Esophagus muscularis mucosa (tissue), 4 donors: ENCODE data around the gene ABTB2. TPM values are rescaled to one million over a fixed set of nuclear protein-coding genes. Genes with fewer than 3 reads are reported as not detected.

Source experiments
- DNase-seq: peaks from one replicate; pipeline ENCODE4 v3.0.0-alpha.2; 2017; ENCODE audit errors: extremely low spot score
- H3K27ac ChIP-seq, 4 donors: fragments of 200-600 bp; sonication (generic); replicated peaks in 1 of 4; 1 replicate in 3 of 4; 2 replicates in 1 of 4; pipeline ENCODE4 v1.5.1; 2016 to 2019; ENCODE audit warnings: mild to moderate bottlenecking in 1 of 4
- H3K27me3 ChIP-seq, 4 donors: fragments of 200-600 bp; sonication (generic); one replicate each; pipeline versions ENCODE4 v1.5.1 to v1.6.0; 2016 to 2019
- H3K36me3 ChIP-seq, 4 donors: fragments of 200-600 bp; sonication (generic); one replicate each; pipeline ENCODE4 v1.5.1; 2016 to 2019
- H3K4me1 ChIP-seq, 4 donors: fragments of 200-600 bp; sonication (generic); one replicate each; pipeline ENCODE4 v1.5.1; 2016 to 2019
- H3K4me3 ChIP-seq, 4 donors: fragments of 200-600 bp; sonication (generic); 1 replicate in 2 of 4; 2 replicates in 2 of 4; pipeline ENCODE4 v1.5.1; 2016 to 2019; ENCODE audit warnings: mild to moderate bottlenecking in 4 of 4, moderate library complexity in 1 of 4
- H3K9me3 ChIP-seq, 4 donors: fragments of 200-600 bp; sonication (generic); 1 replicate in 3 of 4; 2 replicates in 1 of 4; pipeline ENCODE4 v1.5.1; 2016 to 2019
- EP300 ChIP-seq: sonication (generic); formaldehyde crosslinking; IDR thresholded peaks from one replicate; pipeline ENCODE4 v1.6.1; 2017; ENCODE audit warnings: antibody characterized with exemption
- POLR2A ChIP-seq: fragments of 450-650 bp; IDR thresholded peaks from one replicate; pipeline ENCODE4 v1.6.1; 2017; ENCODE audit warnings: antibody characterized with exemption, moderate library complexity, mild to moderate bottlenecking, low read depth
- POLR2AphosphoS5 ChIP-seq, 2 donors: sonication (generic); formaldehyde crosslinking; IDR thresholded peaks; one replicate each; pipeline ENCODE4 v1.6.1; 2017; ENCODE audit warnings: antibody characterized with exemption in 2 of 2
- WGBS: methylation state at CpG from one replicate; pipeline ENCODE4 v1.1.5; 2018; 5-methylcytosine and 5-hydroxymethylcytosine counted together
- intact Hi-C: fragments of 100-400 bp; cut with DNase I; formaldehyde crosslinking; loops from one replicate; pipeline ENCODE4 v1.15.1; 2023
- total RNA-seq, 4 donors: library from RNA; depleted of rRNA; stranded (reverse); fragments of >200 nt; gene quantifications; one replicate each; pipeline versions ENCODE4 v1.1.0 to v1.2.1, GENCODE V29; 2016
- TF ChIP-seq, protein P1 (sequence below), 3 experiments: fragments of 200-600 bp in 2 of 3; fragments of 450-650 bp in 1 of 3; sonication (generic) in 2 of 3; IDR thresholded peaks; one replicate each; pipeline ENCODE4 v1.5.1; 2017 to 2019; ENCODE audit warnings: antibody characterized with exemption in 3 of 3, mild to moderate bottlenecking in 2 of 3, moderate library complexity in 1 of 3

ABTB2 gene
- total RNA-seq, 4 donors from 2014 or later, result 5.0 to 8.0 (median 7.2) TPM

DNA sequence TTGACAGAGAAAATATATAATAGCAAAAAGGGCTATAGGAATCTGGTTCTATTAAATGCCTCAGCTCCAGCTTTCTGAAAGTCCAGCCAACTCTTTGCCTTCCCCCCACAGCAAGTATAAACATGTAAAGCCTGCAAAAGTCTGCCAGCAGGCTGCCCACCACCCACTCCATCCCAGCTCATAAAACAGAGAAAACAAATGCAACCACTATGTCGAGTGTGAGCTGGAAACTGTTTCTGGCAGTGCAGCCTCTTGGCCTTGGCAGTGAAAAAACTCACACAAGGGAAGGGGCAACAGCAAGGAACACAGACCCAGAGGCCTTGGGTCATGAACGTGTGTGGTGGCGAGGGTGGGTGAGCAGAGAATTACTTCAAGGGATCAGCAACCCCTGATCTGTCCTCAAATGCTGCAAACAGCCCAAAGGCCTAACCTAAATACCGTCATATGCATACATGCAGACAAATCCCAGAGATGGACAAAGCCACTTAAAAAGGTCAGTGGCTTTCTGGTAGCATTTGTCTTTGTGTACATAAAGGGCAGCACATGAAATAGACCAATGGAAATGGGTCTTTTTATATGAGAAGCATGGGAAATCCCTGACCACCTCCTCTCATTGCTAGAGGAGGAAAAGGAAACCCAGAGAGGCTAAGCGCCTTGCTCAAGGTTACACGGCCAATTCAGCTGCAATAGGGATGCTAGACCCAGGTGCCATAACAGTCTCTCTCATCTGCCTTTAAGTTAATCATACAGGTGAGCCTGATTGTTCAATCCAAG, 177.6 kb downstream of the ABTB2 start:
- DNase-seq, result no peak
- Histone ChIP-seq H3K27me3 (no peaks in the 10 kb centered on the region), H3K4me3 (no peak overlapping the region), H3K27ac (no peak overlapping the region), H3K9me3 (no peaks in the 10 kb centered on the region), H3K4me1 (peaks cover 0 to 2% (median 0%) of the 10 kb centered on the region in 4 donors), H3K36me3 (no peaks in the 10 kb centered on the region)
- 76% methylated on average over 6 of the region's 6 CpGs for WGBS
- no peak for TF ChIP-seq POLR2AphosphoS5 (IDR thresholded peaks at IDR 0.05)
- TF ChIP-seq, protein P1, sequence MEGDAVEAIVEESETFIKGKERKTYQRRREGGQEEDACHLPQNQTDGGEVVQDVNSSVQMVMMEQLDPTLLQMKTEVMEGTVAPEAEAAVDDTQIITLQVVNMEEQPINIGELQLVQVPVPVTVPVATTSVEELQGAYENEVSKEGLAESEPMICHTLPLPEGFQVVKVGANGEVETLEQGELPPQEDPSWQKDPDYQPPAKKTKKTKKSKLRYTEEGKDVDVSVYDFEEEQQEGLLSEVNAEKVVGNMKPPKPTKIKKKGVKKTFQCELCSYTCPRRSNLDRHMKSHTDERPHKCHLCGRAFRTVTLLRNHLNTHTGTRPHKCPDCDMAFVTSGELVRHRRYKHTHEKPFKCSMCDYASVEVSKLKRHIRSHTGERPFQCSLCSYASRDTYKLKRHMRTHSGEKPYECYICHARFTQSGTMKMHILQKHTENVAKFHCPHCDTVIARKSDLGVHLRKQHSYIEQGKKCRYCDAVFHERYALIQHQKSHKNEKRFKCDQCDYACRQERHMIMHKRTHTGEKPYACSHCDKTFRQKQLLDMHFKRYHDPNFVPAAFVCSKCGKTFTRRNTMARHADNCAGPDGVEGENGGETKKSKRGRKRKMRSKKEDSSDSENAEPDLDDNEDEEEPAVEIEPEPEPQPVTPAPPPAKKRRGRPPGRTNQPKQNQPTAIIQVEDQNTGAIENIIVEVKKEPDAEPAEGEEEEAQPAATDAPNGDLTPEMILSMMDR (IDR thresholded peaks at IDR 0.05), result no peak
- TF ChIP-seq EP300, result no peak
- TF ChIP-seq POLR2A, result no peak
- intact Hi-C loops, result no loop called here

DNA sequence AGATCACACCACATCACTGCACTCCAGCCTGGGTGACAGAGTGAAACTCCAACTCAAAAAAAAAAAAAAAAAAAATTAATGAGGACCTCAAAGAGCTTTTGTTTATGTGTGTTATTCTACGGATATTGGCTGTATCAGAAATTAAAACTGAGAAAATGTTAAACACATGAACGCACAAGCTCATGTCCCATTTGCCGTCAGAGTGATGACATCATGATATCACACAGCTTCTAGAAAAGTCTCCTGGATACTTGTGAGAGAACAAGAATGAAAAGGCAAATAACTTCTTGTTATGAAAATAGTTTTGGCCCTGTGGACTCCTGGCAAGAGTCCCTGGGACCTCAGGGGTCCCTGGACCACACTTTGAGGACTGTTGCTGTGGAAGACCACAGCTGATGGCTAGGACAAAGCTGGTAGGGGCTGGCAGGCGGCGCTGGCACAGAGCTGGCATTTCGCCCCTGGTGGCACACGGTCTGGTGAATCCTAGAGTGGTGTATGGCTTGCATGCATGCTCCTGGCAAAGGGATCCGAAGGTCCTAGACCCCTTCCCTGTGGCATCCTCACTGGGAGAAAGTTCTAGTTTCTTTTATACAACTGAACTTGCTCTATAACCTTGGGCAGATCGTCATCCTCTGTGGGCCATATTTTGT, 178.7 kb downstream of the ABTB2 start:
- no peak for DNase-seq
- no peak for TF ChIP-seq POLR2AphosphoS5 (IDR thresholded peaks at IDR 0.05)
- no peak for TF ChIP-seq POLR2A
- TF ChIP-seq EP300, result no peak
- TF ChIP-seq, protein P1 (IDR thresholded peaks at IDR 0.05), result no peak
- Histone ChIP-seq H3K4me1 (peaks cover 7 to 13% (median 10%) of the 10 kb centered on the region in 4 donors), H3K27me3 (no peaks in the 10 kb centered on the region), H3K9me3 (no peaks in the 10 kb centered on the region), H3K27ac (no peak overlapping the region), H3K36me3 (no peaks in the 10 kb centered on the region), H3K4me3 (no peak overlapping the region)
- 91% methylated on average over 9 of the region's 9 CpGs for WGBS
- intact Hi-C loops, result loop anchor here (10.0 kb wide), 3 partner anchors 96 to 316 kb away; no protein-coding TSS in a partner anchor

DNA sequence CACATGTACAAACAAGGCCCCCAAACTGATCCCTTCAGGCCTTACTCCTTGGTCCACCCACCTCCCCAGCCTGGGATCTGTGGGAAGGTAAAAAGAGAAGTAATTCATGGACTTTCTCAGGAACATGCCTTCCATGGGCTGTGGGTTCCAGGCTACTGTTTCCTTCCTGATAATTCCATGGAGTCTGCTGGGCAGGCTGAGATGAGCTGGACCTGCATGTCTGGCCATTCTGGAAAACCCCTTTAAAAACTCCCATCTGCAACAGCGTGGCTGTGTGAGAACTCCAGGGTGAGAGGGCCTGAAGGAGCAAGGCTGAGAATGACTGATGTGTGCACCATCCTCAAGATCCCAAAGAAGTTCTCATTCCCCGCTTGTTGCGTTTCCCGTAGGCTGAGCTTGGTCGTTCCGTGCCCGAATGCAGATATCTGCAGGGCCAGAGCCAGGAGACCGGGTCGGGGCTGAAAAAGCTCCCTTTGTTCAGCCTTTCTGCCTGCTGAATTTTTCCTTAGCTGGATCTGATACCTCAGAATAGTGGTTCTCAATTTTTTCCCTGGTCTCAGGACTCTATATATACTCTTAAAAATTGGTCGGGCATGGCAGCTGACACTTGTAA, 179.5 kb downstream of the ABTB2 start:
- TF ChIP-seq, protein P1 (IDR thresholded peaks at IDR 0.05), result no peak
- TF ChIP-seq POLR2AphosphoS5 (IDR thresholded peaks at IDR 0.05) (no peak), POLR2A (no peak), EP300 (no peak)
- H3K36me3 ChIP-seq, result no peaks in the 10 kb centered on the region
- DNase-seq, result no peak
- H3K4me3 ChIP-seq, result no peak overlapping the region
- 77% methylated on average over 10 of the region's 10 CpGs for WGBS
- intact Hi-C loops, result loop anchor here (10.0 kb wide), 3 partner anchors 96 to 316 kb away; no protein-coding TSS in a partner anchor
- no peaks in the 10 kb centered on the region for H3K9me3 ChIP-seq
- H3K4me1 ChIP-seq, result peaks cover 7 to 19% (median 15%) of the 10 kb centered on the region in 4 donors
- H3K27ac ChIP-seq, result no peak overlapping the region
- no peaks in the 10 kb centered on the region for H3K27me3 ChIP-seq

DNA sequence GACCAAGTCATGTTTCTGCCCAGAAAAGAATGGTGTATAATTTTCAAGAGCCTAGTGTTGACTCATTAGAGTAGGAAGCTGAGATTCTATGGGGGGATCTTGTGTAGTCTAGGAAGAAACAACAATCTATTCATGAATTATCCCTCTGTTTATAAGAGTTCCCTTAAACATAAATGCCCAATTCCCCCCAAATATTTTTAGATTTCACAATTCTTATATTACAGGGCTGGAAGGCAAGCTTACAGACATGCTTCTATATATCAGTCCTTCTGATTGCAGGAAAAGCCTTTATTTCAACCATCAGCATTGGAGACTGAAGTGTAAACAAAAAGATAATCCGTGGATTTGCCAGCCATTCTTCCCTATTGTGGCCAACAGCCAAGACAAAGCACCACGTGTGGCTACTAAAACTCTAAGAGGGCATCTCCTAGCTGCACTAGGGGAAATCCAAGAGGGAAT, 181.0 kb downstream of the ABTB2 start:
- Histone ChIP-seq H3K4me1 (peaks cover 7 to 19% (median 15%) of the 10 kb centered on the region in 4 donors), H3K4me3 (no peak overlapping the region), H3K9me3 (no peaks in the 10 kb centered on the region), H3K27me3 (no peaks in the 10 kb centered on the region), H3K36me3 (no peaks in the 10 kb centered on the region), H3K27ac (no peak overlapping the region)
- 23% methylated on average over 2 of the region's 2 CpGs for WGBS
- TF ChIP-seq POLR2AphosphoS5 (IDR thresholded peaks at IDR 0.05) (no peak), EP300 (no peak), POLR2A (no peak)
- TF ChIP-seq, protein P1 (IDR thresholded peaks at IDR 0.05), result no peak
- intact Hi-C loops, result loop anchor here (10.0 kb wide), 3 partner anchors 98 to 318 kb away; no protein-coding TSS in a partner anchor
- no peak for DNase-seq
